EL (cell line): ENCODE results near the gene ACKR2.
A peak's percentile ranks its signal among the peaks of the same experiment; 100 is the strongest.
"Not testable (repeated sequence)": the region's sequence is repeated elsewhere in the genome, so short reads cannot be mapped to it uniquely, and the experiment has no call there.

Experiments used
- DNase-seq: peaks from one replicate; pipeline ENCODE4 v3.0.0-alpha.2; 2016

Gene ACKR2

GRCh38 chr3:42864321-42864950, 55.2 kb downstream of the ACKR2 start:
- DNase-seq = no peak

- no peak for DNase-seq
Measured at GRCh38 chr3:42865256-42865655, 56.0 kb downstream of the ACKR2 start.

GRCh38 chr3:42867138-42867537, 57.9 kb downstream of the ACKR2 start:
- no peak for DNase-seq

GRCh38 chr3:42868841-42869240, 59.6 kb downstream of the ACKR2 start:
- DNase-seq = no peak

- no peak for DNase-seq
Measured at GRCh38 chr3:42871592-42872196, 62.4 kb downstream of the ACKR2 start.

- no peak for DNase-seq
Measured at GRCh38 chr3:42872718-42873117, 63.5 kb downstream of the ACKR2 start.

- no peak for DNase-seq
Measured at GRCh38 chr3:42873221-42873982, 64.2 kb downstream of the ACKR2 start.

GRCh38 chr3:42874749-42875148, 65.5 kb downstream of the ACKR2 start:
- DNase-seq = no peak

GRCh38 chr3:42875325-42876151, 66.3 kb downstream of the ACKR2 start, which contains the start of gene CYP8B1:
TSS of gene CYP8B1 (minus strand) at chr3:42875879. CDS start at chr3:42875816, 63 bp downstream.
- no peak for DNase-seq

GRCh38 chr3:42876401-42876800, 67.2 kb downstream of the ACKR2 start:
- DNase-seq = no peak

GRCh38 chr3:42876940-42877720, 67.9 kb downstream of the ACKR2 start:
- no peak for DNase-seq

- no peak for DNase-seq
Measured at GRCh38 chr3:42877881-42878280, 68.6 kb downstream of the ACKR2 start.

- DNase-seq = no peak
Measured at GRCh38 chr3:42880183-42880582, 70.9 kb downstream of the ACKR2 start.

GRCh38 chr3:42880601-42881451, 71.6 kb downstream of the ACKR2 start:
- peak; percentile 84 for DNase-seq

GRCh38 chr3:42883251-42883930, 74.1 kb downstream of the ACKR2 start:
- not testable (repeated sequence) for DNase-seq

GRCh38 chr3:42884324-42884723, 75.1 kb downstream of the ACKR2 start:
- no peak for DNase-seq

GRCh38 chr3:42886294-42886822, 77.1 kb downstream of the ACKR2 start:
- DNase-seq = no peak

- DNase-seq = no peak
Measured at GRCh38 chr3:42887084-42887483, 77.8 kb downstream of the ACKR2 start.

GRCh38 chr3:42891042-42891441, 81.8 kb downstream of the ACKR2 start:
- DNase-seq = no peak

GRCh38 chr3:42892169-42892568, 82.9 kb downstream of the ACKR2 start:
- DNase-seq = peak; percentile 13
